NCI-H2171 (cell line): Measurements from ENCODE around the gene KRTAP10-4.

Experiments used
- DNase-seq: peaks from one replicate; lab custom pipeline; 2025; lab: John Stamatoyannopoulos, UW

KRTAP10-4 gene

DNA sequence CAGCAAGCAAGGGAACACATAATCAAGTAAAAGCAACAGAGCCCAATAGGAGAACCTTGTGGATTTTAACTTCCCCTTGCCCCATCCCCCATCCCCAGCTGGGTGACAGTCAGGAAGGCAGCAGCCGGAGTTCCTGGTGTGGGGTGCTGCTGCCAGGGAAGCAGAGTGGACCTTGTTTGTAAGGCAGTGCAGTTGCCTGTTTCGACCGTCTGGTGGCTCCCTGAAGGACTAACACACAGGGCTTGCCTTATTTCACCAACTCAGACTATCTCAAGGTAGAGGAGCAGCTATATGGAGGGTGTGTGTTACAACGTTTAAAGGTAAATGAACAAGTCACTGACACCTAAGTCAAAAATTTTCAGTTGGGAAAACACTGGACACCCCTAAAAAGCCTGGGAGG, 45.0 kb downstream of the KRTAP10-4 start:
- DNase-seq: no peak

DNA sequence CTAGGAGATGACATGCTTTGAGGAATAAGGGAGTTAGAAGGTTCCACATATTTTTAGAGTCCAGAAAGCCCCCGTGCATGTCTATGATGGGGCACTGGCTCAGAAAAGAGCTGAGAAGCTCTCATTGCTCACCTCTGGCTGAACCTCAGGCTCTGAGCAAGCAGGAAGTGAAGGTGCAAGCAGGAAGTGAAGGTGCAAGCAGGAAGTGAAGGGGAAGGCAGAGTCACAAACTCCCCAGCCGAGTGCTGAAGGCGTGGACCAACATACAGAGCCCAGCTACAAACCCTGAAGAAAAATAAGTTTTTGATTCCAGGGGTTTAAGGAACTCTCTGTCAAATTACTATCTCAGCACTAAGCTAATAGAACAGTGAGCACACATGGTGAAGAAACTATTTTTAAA, 45.4 kb downstream of the KRTAP10-4 start:
- DNase-seq: no peak

DNA sequence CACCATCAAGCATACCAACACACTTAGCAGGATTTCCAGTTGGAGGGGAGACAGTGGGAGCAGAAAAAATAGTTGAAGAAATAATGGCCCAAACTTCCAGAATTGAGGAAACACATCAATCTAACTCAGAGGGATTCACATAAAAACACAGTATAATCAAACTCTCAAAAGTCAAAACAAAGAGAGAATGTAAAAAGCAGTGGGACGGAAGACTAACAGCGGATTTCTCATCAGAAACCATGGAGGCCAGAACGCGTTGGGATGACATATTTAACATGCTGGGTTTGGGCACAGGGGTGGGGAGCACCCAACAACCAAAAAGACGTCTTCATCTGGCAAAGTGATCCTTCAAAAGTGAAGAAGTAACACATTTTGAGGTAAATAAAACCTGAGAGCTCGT, 46.4 kb downstream of the KRTAP10-4 start:
- DNase-seq: no peak

DNA sequence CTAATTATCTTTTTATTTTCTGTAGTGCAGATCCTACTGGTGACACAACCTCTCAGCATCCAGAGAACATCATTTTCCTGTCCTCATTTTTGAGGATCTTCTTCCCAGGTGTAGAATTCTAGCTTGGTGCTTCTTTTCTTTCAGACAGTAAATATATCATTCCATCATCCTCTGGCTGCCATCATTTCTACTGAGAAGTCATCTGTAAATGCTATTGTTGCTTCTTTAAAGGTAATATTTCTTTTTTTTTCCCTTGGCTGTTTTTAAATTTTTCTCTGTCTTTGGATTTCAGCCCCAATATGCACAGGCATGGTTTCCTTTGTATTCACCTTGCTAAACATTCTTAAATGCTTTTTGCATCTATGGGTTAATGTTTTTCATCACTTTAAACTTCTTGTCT, 50.0 kb downstream of the KRTAP10-4 start:
- no peak for DNase-seq
